K562 (cell line): ENCODE results near the gene ERAL1. TPM values are rescaled to one million over a fixed set of nuclear protein-coding genes. Genes with fewer than 3 reads are reported as not detected.

Experiments
- ARID3B ChIP-seq: fragments of 250-450 bp; sonication (Bioruptor Pico); IDR thresholded peaks from 2 replicates; pipeline ENCODE4 v1.4.0; 2020; ENCODE audit warnings: borderline replicate concordance
- ATF2 ChIP-seq: sonication (generic); formaldehyde crosslinking; IDR thresholded peaks from 2 replicates; pipeline ENCODE4 v1.8.1; 2022; ENCODE audit warnings: missing genetic modification reagents
- ATF7 ChIP-seq: fragments of 450-650 bp; IDR thresholded peaks from 2 replicates; pipeline ENCODE4 v1.7.1; 2014; ENCODE audit warnings: mild to moderate bottlenecking, moderate library complexity
- BCL6 ChIP-seq: fragments of 250-450 bp; sonication (Bioruptor Pico); IDR thresholded peaks from 2 replicates; pipeline ENCODE4 v1.4.0; 2020
- BHLHE40 ChIP-seq: IDR thresholded peaks from 2 replicates; pipeline ENCODE4 v1.6.1; 2011; ENCODE audit warnings: low read length, improper control_type of control experiment
- CREB3 ChIP-seq: fragments of 450-650 bp; conservative IDR thresholded peaks from 2 replicates; pipeline ENCODE4 v1.6.1; 2016; ENCODE audit warnings: missing genetic modification characterization, low read depth, mild to moderate bottlenecking, missing compliant biosample characterization, moderate library complexity
- CTBP1 ChIP-seq: fragments of 450-650 bp; IDR thresholded peaks from 2 replicates; pipeline ENCODE4 v1.6.1; 2016; ENCODE audit warnings: borderline replicate concordance
- ESRRB ChIP-seq: fragments of 250-450 bp; sonication (Bioruptor Pico); IDR thresholded peaks from 2 replicates; pipeline ENCODE4 v1.5.0; 2020; ENCODE audit warnings: mild to moderate bottlenecking, moderate library complexity, borderline replicate concordance
- GABPB1 ChIP-seq: sonication (generic); formaldehyde crosslinking; IDR thresholded peaks from 2 replicates; pipeline ENCODE4 v1.8.0; 2022; ENCODE audit warnings: mild to moderate bottlenecking, missing genetic modification reagents
- KDM4B ChIP-seq, 2 experiments: fragments of 450-650 bp in 1 of 2; sonication (generic) in 1 of 2; IDR thresholded peaks; 2 replicates each; pipeline ENCODE4 v1.6.1; 2016 to 2017; ENCODE audit warnings: borderline replicate concordance in 2 of 2, antibody characterized with exemption in 1 of 2, low read depth in 1 of 2, mild to moderate bottlenecking in 1 of 2
- MECOM ChIP-seq: fragments of 250-450 bp; sonication (Bioruptor Pico); IDR thresholded peaks from 2 replicates; pipeline ENCODE4 v1.8.0; 2022; ENCODE audit warnings: inconsistent platforms
- MTA1 ChIP-seq: fragments of 450-650 bp; IDR thresholded peaks from 2 replicates; pipeline ENCODE4 v1.6.1; 2017; ENCODE audit warnings: borderline replicate concordance
- PREB ChIP-seq: sonication (generic); formaldehyde crosslinking; IDR thresholded peaks from 2 replicates; pipeline ENCODE4 v1.8.1; 2023; ENCODE audit warnings: mild to moderate bottlenecking, missing genetic modification reagents
- SIN3A ChIP-seq, 2 experiments: fragments of 150-350 bp in 1 of 2; IDR thresholded peaks; 2 replicates each; pipeline ENCODE4 v1.6.1; 2011 to 2016; ENCODE audit warnings: borderline replicate concordance in 2 of 2, low read depth in 2 of 2, low read length in 2 of 2, mild to moderate bottlenecking in 2 of 2, moderate library complexity in 2 of 2; ENCODE audit not compliant: control insufficient read depth in 1 of 2
- SRSF1 ChIP-seq: fragments of 200-400 bp; formaldehyde crosslinking; IDR thresholded peaks from 2 replicates; pipeline ENCODE4 v1.6.1; 2017; ENCODE audit warnings: mild to moderate bottlenecking, low read depth, low read length, moderate library complexity
- SUPT5H ChIP-seq: fragments of 450-650 bp; IDR thresholded peaks from 2 replicates; pipeline ENCODE4 v1.6.1; 2016
- U2AF2 ChIP-seq: fragments of 200-400 bp; formaldehyde crosslinking; optimal IDR thresholded peaks from 2 replicates; pipeline ENCODE3; 2017; ENCODE audit warnings: low read depth, mild to moderate bottlenecking, low read length
- VEZF1 ChIP-seq: fragments of 200-800 bp; sonication (Bioruptor generic); IDR thresholded peaks from 2 replicates; pipeline ENCODE4 v1.6.1; 2017; ENCODE audit warnings: missing genetic modification characterization, missing compliant biosample characterization
- ZC3H11A ChIP-seq: IDR thresholded peaks from 2 replicates; pipeline ENCODE4 v1.6.1; 2012; ENCODE audit warnings: low read depth, low read length, improper control_type of control experiment
- ZNF511 ChIP-seq: sonication (generic); formaldehyde crosslinking; IDR thresholded peaks from 2 replicates; pipeline ENCODE4 v1.8.0; 2022; ENCODE audit warnings: mild to moderate bottlenecking, missing genetic modification reagents
- ZNF75A ChIP-seq: fragments of 450-650 bp; formaldehyde crosslinking; IDR thresholded peaks from 2 replicates; pipeline ENCODE4 v1.4.0; 2020; ENCODE audit warnings: mild to moderate bottlenecking
- polyA plus RNA-seq, 8 experiments: library from polyadenylated mRNA; depleted of rRNA in 4 of 8; stranded (reverse) in 5 of 8; unstranded in 3 of 8; fragments of >200 nt; fragmentation: Nextera tagmentation in 2 of 8; fragmentation: Illumina TruSeq in 1 of 8; extraction: Ambion mirVana in 2 of 8; extraction: Trizol in 1 of 8; gene quantifications; 2 replicates each; pipeline versions ENCODE4 v1.2.1 to v1.2.3, GENCODE V29; 2011 to 2014; ENCODE audit warnings: inconsistent platforms in 1 of 8, missing spikeins in 1 of 8
- total RNA-seq, 7 experiments: library from RNA; depleted of rRNA in 6 of 7; stranded (reverse); fragments of >200 nt in 6 of 7; fragmentation: Illumina TruSeq in 2 of 7; extraction: Trizol in 2 of 7; gene quantifications; 2 replicates each; pipeline versions ENCODE4 v1.2.1 to v1.2.3, GENCODE V29; 2011 to 2021; ENCODE audit warnings: low replicate concordance in 1 of 7

ERAL1 gene
- total and polyA plus RNA-seq, 9 of the 15 experiments (the other 6 are each of a cell fraction or from before 2014, with no cell fraction given), result 37.5 to 351 (median 106) TPM

- TF ChIP-seq VEZF1 (CRISPR knock-in tag) (peak; percentile 32; the same call in 1 of the 2 replicates), U2AF2 (no peak), ESRRB (CRISPR knock-in tag) (no peak), KDM4B (IDR thresholded peaks at IDR 0.05; ENCODE audit: borderline replicate concordance in 2 of 2, low read depth in 1 of 2) (no peak), SRSF1 (no peak), ARID3B (CRISPR knock-in tag) (no peak), SUPT5H (no peak), BHLHE40 (peak; percentile 67), PREB (no peak), MTA1 (no peak), MECOM (CRISPR knock-in tag) (no peak), BCL6 (CRISPR knock-in tag) (no peak), CTBP1 (peak; percentile 34; the same call in 1 of the 2 replicates), ZNF75A (peak; percentile 79), ATF7 (no peak), ATF2 (no peak), GABPB1 (CRISPR knock-in tag) (no peak), ZNF511 (CRISPR knock-in tag) (no peak), SIN3A (IDR thresholded peaks at IDR 0.05; ENCODE audit: borderline replicate concordance in 2 of 2, control insufficient read depth in 1 of 2, low read depth in 2 of 2, low read length in 2 of 2) (0 out of 4 replicates have a peak, but pooled peaks of 1 of the 2 experiments have one; percentile 14), ZC3H11A (no peak), CREB3 (no peak)
These were observed 52.1 kb downstream of the ERAL1 start (continued) for GRCh38 chr17:28906706-28907438.
